HEK293T (cell line): Measurements from ENCODE around the gene KIF13A.

Experiments
- ARNT ChIP-seq: fragments of 450-650 bp; IDR thresholded peaks from 2 replicates; pipeline ENCODE4 v1.6.1; 2017; ENCODE audit warnings: mild to moderate bottlenecking
- BHLHE40 ChIP-seq: fragments of 450-650 bp; IDR thresholded peaks from 2 replicates; pipeline ENCODE4 v1.6.1; 2016; ENCODE audit warnings: mild to moderate bottlenecking, moderate library complexity, borderline replicate concordance
- CTBP1 ChIP-seq: fragments of 450-650 bp; IDR thresholded peaks from 2 replicates; pipeline ENCODE4 v1.6.1; 2016; ENCODE audit warnings: borderline replicate concordance
- FOXA1 ChIP-seq: fragments of 450-650 bp; IDR thresholded peaks from 2 replicates; pipeline ENCODE4 v1.6.1; 2016; ENCODE audit warnings: mild to moderate bottlenecking
- FOXK2 ChIP-seq: fragments of 450-650 bp; IDR thresholded peaks from 2 replicates; pipeline ENCODE4 v1.6.1; 2016; ENCODE audit warnings: mild to moderate bottlenecking
- FOXM1 ChIP-seq: fragments of 450-650 bp; IDR thresholded peaks from 2 replicates; pipeline ENCODE4 v1.6.1; 2017; ENCODE audit warnings: mild to moderate bottlenecking, borderline replicate concordance
- HDGF ChIP-seq: fragments of 450-650 bp; IDR thresholded peaks from 2 replicates; pipeline ENCODE4 v1.6.1; 2017; ENCODE audit warnings: antibody characterized with exemption, borderline replicate concordance
- L3MBTL2 ChIP-seq: fragments of 450-650 bp; conservative IDR thresholded peaks from 2 replicates; pipeline ENCODE4 v1.6.1; 2016; ENCODE audit warnings: mild to moderate bottlenecking
- NFRKB ChIP-seq: fragments of 450-650 bp; IDR thresholded peaks from 2 replicates; pipeline ENCODE4 v1.6.1; 2016; ENCODE audit warnings: mild to moderate bottlenecking, moderate library complexity
- PKNOX1 ChIP-seq: fragments of 450-650 bp; IDR thresholded peaks from 2 replicates; pipeline ENCODE4 v1.6.1; 2016
- SP1 ChIP-seq: fragments of 450-650 bp; IDR thresholded peaks from 2 replicates; pipeline ENCODE4 v1.6.1; 2017
- TARDBP ChIP-seq: fragments of 450-650 bp; IDR thresholded peaks from 2 replicates; pipeline ENCODE4 v1.6.1; 2016

- TF ChIP-seq PKNOX1: no peak
- TF ChIP-seq ARNT: no peak
- no peak for TF ChIP-seq FOXA1
- TF ChIP-seq BHLHE40: no peak
- no peak for TF ChIP-seq FOXK2
- TF ChIP-seq L3MBTL2: no peak
- no peak for TF ChIP-seq FOXM1
- no peak for TF ChIP-seq NFRKB
- no peak for TF ChIP-seq CTBP1
- TF ChIP-seq SP1: no peak
- TF ChIP-seq TARDBP: no peak
- no peak for TF ChIP-seq HDGF
Observed at GRCh38 chr6:17901493-17901892, 85.9 kb downstream of the KIF13A start.
